Nasal cavity respiratory epithelium epithelial cell of viscerocranial mucosa (primary cell): ENCODE measurements around the gene PROB1. TPM values are rescaled to one million over a fixed set of nuclear protein-coding genes. Genes with fewer than 3 reads are reported as not detected.

Experiments used
- total RNA-seq: library from RNA; depleted of rRNA; stranded (reverse); fragments of >200 nt; gene quantifications from 2 replicates; pipeline ENCODE4 v1.2.3, GENCODE V29; 2014

The PROB1 gene
- total RNA-seq = 0.78 and 1.4 TPM in 2 replicates

DNA sequence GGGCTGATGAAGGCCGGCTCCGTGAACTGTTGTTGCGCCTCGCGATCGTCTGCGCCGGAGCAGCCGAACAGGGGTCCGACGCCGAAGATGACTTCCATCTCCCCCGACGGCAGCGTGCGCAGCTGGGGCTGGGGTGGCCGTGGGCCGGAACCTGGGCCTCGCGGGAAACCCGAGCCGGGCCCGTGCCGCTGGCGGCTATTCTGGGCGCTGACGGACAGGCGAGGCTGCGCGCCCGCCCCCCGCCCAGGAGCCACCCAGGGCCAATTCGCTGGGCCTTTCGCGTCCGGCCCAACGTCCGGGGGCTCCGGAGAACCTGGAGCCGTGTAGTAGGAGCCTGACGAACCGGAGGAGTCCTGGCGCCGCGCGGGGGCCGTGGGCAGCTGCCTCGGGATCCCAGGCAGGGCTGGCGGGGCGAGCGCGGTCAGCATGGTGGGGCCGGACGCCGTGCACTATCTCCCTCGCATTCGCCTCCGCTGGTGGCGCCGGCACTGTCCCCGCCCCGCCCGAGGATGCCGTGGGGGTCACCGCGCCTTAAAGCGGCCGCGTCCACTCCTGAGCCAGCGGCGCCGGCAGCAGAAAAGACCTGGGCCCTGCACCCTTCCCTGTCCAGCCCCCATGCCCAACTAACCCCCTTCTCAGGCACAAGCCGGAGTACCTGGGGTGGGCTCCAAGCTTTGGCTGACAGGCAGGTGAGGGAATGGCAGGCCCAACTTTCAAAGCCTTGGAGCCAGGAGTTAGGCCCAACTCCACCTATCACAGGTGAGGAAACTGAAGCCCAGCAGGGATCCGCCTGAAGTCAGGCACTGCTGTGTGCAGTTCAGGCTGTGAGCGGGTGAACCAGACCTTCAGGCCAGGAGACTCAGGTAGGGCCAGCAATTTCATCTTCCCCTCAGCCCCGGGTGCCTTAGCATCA, at the start of gene PROB1:
Gene PROB1 (minus strand): TSS at position 451 of the 913 bp plus-strand sequence. CDS start 23 bp downstream, at position 428.

GRCh38 chr5:139439013-139439903, 44.4 kb upstream of the PROB1 start, which contains the start of gene DNAJC18:
Gene DNAJC18 (minus strand): TSS chr5:139439525. CDS start chr5:139439445, 80 bp downstream.

GRCh38 chr5:139403787-139404483, 9.0 kb upstream of the PROB1 start, which contains the start of gene SPATA24:
Gene SPATA24 (minus strand): TSS chr5:139404089. CDS start chr5:139404060, 29 bp downstream.

DNA sequence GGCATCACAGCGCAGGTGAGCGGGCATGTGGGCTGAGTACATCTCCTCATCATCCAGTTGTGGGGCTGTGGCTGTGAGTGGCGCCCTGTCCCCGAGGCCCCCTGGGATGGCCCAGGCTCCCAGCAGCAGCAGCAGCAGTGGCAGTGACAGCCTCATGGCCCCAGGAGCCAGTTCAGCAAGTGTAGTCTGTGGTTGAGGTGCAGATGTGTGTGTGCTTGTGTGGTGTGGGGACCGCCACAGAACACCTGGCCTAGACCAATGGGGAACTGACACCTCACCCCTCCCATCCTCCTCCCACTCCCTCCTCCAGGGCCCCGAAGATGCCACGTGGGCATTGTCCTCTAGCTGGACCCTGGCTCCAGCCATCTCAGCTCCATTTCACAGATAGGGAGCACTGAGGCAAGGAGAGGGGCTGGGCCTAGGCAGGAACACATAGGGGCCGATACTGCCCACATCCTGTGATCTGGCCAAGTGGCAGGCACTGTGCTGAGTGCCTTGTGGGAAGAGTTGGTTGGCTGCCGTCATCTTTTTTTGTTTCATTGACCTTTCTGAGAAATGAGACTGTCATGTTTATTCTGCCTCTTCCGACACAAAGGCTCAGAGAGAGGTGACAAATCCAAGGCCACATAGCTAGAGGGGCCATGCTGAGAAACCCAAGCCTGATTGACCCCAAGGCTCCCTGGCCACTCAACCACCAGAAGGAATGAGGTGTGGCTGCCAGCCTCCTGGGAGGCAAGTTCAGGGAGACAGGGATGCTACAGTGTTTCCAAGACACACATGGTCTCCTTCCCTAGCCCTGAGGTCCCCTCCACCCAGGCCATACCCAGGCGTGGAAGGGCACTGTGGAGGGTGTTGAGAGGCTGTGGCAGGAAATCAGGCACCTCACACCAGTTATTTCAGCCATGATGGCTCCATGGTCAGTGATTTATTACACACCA, 4.9 kb downstream of the PROB1 start, which contains the start of gene MZB1:
Gene MZB1 (minus strand): TSS at position 213 of the 938 bp plus-strand sequence. CDS start 57 bp downstream, at position 156.

DNA sequence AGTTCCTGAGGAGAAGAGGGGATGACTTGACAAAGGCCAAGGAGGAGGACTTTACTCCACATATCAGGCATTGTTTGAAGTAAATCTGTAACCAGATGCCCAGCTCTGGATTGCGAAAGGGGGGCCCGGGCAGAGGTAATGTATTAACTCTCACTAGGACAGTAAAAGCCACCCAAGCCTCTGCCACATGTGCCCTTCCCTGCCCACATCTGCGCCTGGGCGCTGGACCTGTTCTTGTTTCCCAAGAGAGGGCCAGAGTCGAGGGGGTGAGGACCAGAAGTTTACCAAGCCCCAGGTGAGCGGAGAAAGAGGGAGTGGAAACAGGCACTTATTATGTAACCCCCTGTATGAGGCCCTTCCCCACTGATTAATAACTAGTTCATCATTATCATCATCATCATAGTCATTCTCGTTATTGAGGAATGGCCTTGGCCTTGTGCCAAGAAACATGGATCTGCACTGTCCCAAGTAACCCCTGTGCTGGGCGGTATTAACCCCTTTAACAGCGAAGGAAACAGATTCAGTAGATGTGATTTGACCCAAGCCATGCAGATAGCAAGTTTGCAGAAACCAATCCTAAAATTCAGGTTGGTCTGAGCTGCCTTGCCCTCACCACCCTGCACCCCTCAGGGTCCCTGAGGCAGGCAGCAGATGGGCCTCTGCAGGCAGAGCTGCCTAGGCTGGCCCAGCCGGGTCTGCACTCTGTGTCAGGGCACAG, 11.5 kb downstream of the PROB1 start, which contains the start of gene SLC23A1:
Gene SLC23A1 (minus strand): TSS at position 23 of the 718 bp plus-strand sequence. CDS start 44 bp downstream, outside the sequence.

GRCh38 chr5:139341689-139342422, 53.0 kb downstream of the PROB1 start, which contains the start of gene PAIP2:
Gene PAIP2 (plus strand): TSS chr5:139341854. CDS start chr5:139363785, 21,931 bp downstream.

Other genes starting within 250 kb of the PROB1 start
- 66.1 and 94.7 TPM in 2 replicates for gene SIL1, start 196.7 kb downstream of the PROB1 start, total RNA-seq
- gene MATR3, start 101.4 kb downstream of the PROB1 start, total RNA-seq = 186 and 265 TPM in 2 replicates
- 52.5 and 92.6 TPM in 2 replicates for gene PAIP2, start 53.2 kb downstream of the PROB1 start, total RNA-seq
- gene SLC23A1, start 11.8 kb downstream of the PROB1 start, total RNA-seq = under 0.01 TPM in 1 of 2 replicates, not detected in the other
- 0.07 and 0.34 TPM in 2 replicates for gene MZB1, start 5.2 kb downstream of the PROB1 start, total RNA-seq
- gene SPATA24, start 9.0 kb upstream of the PROB1 start, total RNA-seq = 4.1 and 4.4 TPM in 2 replicates
- 1.4 and 3.8 TPM in 2 replicates for gene DNAJC18, start 44.4 kb upstream of the PROB1 start, total RNA-seq
- gene ECSCR, start 67.6 kb upstream of the PROB1 start, total RNA-seq = not detected in 2 replicates
- gene SMIM33, start 75.9 kb upstream of the PROB1 start, total RNA-seq = not detected in 2 replicates
- 3.4 and 11.2 TPM in 2 replicates for gene STING1, start 87.7 kb upstream of the PROB1 start, total RNA-seq
- gene UBE2D2, start 166.2 kb upstream of the PROB1 start, total RNA-seq = 46.6 and 50.2 TPM in 2 replicates